GM23338 (cell line): ENCODE data around the gene PLEKHO1.

Experiments
- CTCF ChIP-seq, 2 experiments: fragments of 200-600 bp in 1 of 2; sonication (generic) in 1 of 2; conservative IDR thresholded peaks; 2 replicates each; pipeline versions ENCODE4 v1.5.1 to v1.6.1; 2016 to 2017; ENCODE audit warnings: antibody characterized with exemption in 2 of 2, low read depth in 2 of 2, mild to moderate bottlenecking in 2 of 2, moderate library complexity in 1 of 2
- EZH2 ChIP-seq: fragments of 200-600 bp; sonication (generic); IDR thresholded peaks from one replicate; pipeline ENCODE4 v1.8.0; 2017; ENCODE audit warnings: antibody characterized with exemption, mild to moderate bottlenecking, low read depth; ENCODE audit not compliant: unreplicated experiment
- NANOG ChIP-seq: IDR thresholded peaks from 2 replicates; pipeline ENCODE4 v1.6.1; 2016; ENCODE audit warnings: antibody characterized with exemption, borderline replicate concordance
- POLR2AphosphoS5 ChIP-seq: IDR thresholded peaks from 2 replicates; pipeline ENCODE4 v1.6.1; 2016; ENCODE audit warnings: antibody characterized with exemption, low read depth
- REST ChIP-seq: IDR thresholded peaks from one replicate; pipeline ENCODE4 v1.6.1; 2018; ENCODE audit warnings: antibody characterized with exemption; ENCODE audit not compliant: unreplicated experiment

- no peak for TF ChIP-seq POLR2AphosphoS5
- TF ChIP-seq CTCF (conservative IDR thresholded peaks at IDR 0.05; ENCODE audit: low read depth in 2 of 2) = no peak
- no peak for TF ChIP-seq REST
- no peak for TF ChIP-seq EZH2
- no peak for TF ChIP-seq NANOG
Measured at GRCh38 chr1:150110116-150110515, 39.6 kb upstream of the PLEKHO1 start.
